ENCODE results near the gene PSMD7.
A peak's percentile ranks its signal among the peaks of the same experiment; 100 is the strongest.

Gene PSMD7

GRCh38 chr16:74296432-74297144 lies at the start of gene PSMD7:
Gene PSMD7, plus strand, starts transcription at chr16:74296814. Its CDS starts 101 bp downstream, at chr16:74296915.
- Histone ChIP-seq H4K20me1 (peaks cover 35% of the 10 kb centered on the region), H3K27ac (peak within 1 kb of the TSS; percentile 96), H3K4me3 (peak within 1 kb of the TSS; percentile 92), H3K9me3 (peaks cover 7% of the 10 kb centered on the region), H3K27me3 (no peaks in the 10 kb centered on the region), H3K9ac (peak within 1 kb of the TSS; percentile 95), H3K4me1 (peaks cover 31% of the 10 kb centered on the region), H3K36me3 (peaks cover 34% of the 10 kb centered on the region), H3K4me2 (peak within 1 kb of the TSS; percentile 97)
- TF ChIP-seq Cebpa-rat (IDR thresholded peaks at IDR 0.05) = no peak

GRCh38 chr16:74249254-74249653 lies 47.4 kb upstream of the PSMD7 start:
- Histone ChIP-seq H3K4me2 (no peak overlapping the region), H3K9me3 (no peaks in the 10 kb centered on the region), H3K4me3 (no peak overlapping the region), H3K27me3 (no peaks in the 10 kb centered on the region), H3K27ac (no peak overlapping the region), H4K20me1 (no peaks in the 10 kb centered on the region), H3K4me1 (no peaks in the 10 kb centered on the region), H3K9ac (no peak overlapping the region), H3K36me3 (no peaks in the 10 kb centered on the region)
- TF ChIP-seq Cebpa-rat (IDR thresholded peaks at IDR 0.05) = no peak

DNA sequence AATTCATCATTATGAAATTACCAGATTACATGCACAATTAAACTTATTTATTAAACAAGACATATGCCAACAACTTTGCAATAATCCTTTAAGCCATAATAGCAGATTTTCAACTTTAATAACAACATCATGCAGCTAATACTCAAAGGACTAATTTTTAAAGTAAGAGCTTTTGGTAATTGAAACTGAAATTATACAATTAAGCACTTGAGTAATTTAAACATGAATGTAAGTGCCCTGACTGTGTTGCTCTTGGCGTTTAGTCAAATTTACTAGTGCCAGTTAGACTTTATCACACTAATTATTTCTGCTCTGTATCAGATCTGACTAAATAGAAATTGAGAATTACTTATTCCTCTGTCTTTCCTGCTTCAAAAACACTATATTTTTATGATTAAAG lies 46.8 kb upstream of the PSMD7 start:
- Histone ChIP-seq H3K9ac (no peak overlapping the region), H3K9me3 (no peaks in the 10 kb centered on the region), H3K36me3 (no peaks in the 10 kb centered on the region), H3K4me3 (no peak overlapping the region), H3K4me2 (no peak overlapping the region), H4K20me1 (no peaks in the 10 kb centered on the region), H3K27me3 (no peaks in the 10 kb centered on the region), H3K4me1 (no peaks in the 10 kb centered on the region), H3K27ac (no peak overlapping the region)
- TF ChIP-seq Cebpa-rat (IDR thresholded peaks at IDR 0.05) = no peak

GRCh38 chr16:74252329-74252728 lies 44.3 kb upstream of the PSMD7 start:
- no peak overlapping the region for H3K4me2 ChIP-seq
- H3K9me3 ChIP-seq = no peaks in the 10 kb centered on the region
- H3K4me1 ChIP-seq = no peaks in the 10 kb centered on the region
- H3K9ac ChIP-seq = no peak overlapping the region
- H3K27ac ChIP-seq = no peak overlapping the region
- H4K20me1 ChIP-seq = no peaks in the 10 kb centered on the region
- H3K27me3 ChIP-seq = no peaks in the 10 kb centered on the region
- H3K4me3 ChIP-seq = no peak overlapping the region
- TF ChIP-seq Cebpa-rat (IDR thresholded peaks at IDR 0.05) = no peak
- no peaks in the 10 kb centered on the region for H3K36me3 ChIP-seq

DNA sequence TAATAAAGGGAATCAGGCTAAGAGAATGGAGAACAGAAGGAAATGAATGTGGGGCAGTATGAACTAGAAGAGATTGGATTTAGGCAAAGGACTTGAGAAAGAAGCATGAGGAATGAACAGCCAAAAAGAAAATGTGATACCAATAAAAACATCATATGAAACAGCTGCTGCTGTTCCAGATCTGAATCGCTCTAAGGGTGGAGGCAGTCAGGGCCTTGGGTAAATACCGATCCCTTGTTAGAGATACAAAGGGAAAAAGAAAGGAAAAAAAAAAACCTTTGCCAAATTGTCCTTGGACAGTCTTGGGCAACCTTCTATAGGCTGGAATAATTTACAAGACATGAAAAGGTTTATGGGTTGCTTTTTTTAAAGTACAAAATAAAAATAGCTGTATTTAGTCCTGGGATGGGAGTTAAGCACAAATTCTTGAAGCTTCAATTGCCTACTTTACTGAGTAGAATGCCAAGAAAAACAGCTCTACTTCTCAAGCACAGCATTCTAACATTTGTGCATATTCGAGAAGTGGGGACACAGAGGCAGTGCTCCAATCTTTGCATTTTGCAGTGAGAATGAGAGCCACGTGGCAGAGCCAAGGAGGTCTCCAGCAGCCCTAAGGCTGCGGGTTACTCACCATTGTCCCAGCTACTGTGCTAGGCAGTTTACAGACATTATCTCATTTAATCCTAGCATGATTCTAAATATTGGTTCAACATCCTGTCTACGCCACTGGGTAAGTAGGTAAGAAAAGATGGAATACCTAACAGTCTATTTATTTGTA lies 43.3 kb upstream of the PSMD7 start:
- H3K4me3 ChIP-seq = no peak overlapping the region
- H3K36me3 ChIP-seq = no peaks in the 10 kb centered on the region
- H3K9me3 ChIP-seq = no peaks in the 10 kb centered on the region
- no peak for TF ChIP-seq Cebpa-rat (IDR thresholded peaks at IDR 0.05)
- H3K27ac ChIP-seq = no peak overlapping the region
- no peaks in the 10 kb centered on the region for H4K20me1 ChIP-seq
- no peak overlapping the region for H3K9ac ChIP-seq
- H3K4me2 ChIP-seq = no peak overlapping the region
- H3K27me3 ChIP-seq = no peaks in the 10 kb centered on the region
- no peaks in the 10 kb centered on the region for H3K4me1 ChIP-seq

DNA sequence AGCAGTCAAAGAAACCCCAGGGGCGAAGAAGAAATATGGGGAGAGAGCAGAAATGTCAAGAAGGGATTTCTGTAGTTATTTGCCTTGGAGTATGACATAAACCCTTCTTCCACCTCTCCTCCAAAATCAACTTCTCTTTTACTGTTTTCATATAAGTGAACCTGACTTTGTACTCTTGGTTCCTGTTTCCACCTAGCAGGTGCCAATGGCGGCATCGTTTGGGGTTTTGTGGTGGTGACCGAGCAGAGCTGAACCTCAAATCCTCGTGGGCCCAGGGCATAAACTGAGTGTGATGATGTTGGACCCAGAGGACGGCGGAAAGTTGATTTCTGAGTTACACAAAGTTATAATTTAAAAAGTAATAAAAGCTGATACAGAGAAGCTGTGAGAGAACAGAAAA lies 39.6 kb upstream of the PSMD7 start:
- H3K27ac ChIP-seq = no peak overlapping the region
- H3K4me1 ChIP-seq = no peaks in the 10 kb centered on the region
- TF ChIP-seq Cebpa-rat (IDR thresholded peaks at IDR 0.05) = no peak
- H3K9ac ChIP-seq = no peak overlapping the region
- H3K36me3 ChIP-seq = no peaks in the 10 kb centered on the region
- no peaks in the 10 kb centered on the region for H3K27me3 ChIP-seq
- H3K9me3 ChIP-seq = no peaks in the 10 kb centered on the region
- H3K4me3 ChIP-seq = no peak overlapping the region
- no peaks in the 10 kb centered on the region for H4K20me1 ChIP-seq
- no peak overlapping the region for H3K4me2 ChIP-seq

DNA sequence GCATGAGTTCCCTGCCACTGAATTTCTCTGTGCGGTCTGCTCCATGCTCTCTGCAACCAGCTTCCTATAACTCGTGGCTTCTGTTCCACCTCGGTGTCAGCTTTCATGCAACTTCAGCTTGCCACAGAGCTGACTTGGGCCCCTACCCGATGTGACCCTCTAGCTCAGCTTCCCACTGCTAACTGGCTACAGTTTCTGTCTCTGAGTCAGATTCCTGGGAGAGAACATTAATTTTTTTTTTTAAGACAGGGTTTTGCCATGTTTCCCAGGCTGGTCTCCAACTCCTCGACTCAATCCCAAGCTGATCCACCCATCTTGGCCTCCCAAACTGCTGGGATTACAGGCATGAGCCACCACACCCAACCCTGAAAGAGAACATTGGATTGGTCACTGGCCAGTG lies 35.5 kb upstream of the PSMD7 start:
- H3K4me3 ChIP-seq = no peak overlapping the region
- H3K9ac ChIP-seq = no peak overlapping the region
- H3K27me3 ChIP-seq = no peaks in the 10 kb centered on the region
- H3K9me3 ChIP-seq = no peaks in the 10 kb centered on the region
- no peaks in the 10 kb centered on the region for H3K36me3 ChIP-seq
- no peak overlapping the region for H3K4me2 ChIP-seq
- no peak for TF ChIP-seq Cebpa-rat (IDR thresholded peaks at IDR 0.05)
- no peaks in the 10 kb centered on the region for H4K20me1 ChIP-seq
- no peak overlapping the region for H3K27ac ChIP-seq
- H3K4me1 ChIP-seq = no peaks in the 10 kb centered on the region

DNA sequence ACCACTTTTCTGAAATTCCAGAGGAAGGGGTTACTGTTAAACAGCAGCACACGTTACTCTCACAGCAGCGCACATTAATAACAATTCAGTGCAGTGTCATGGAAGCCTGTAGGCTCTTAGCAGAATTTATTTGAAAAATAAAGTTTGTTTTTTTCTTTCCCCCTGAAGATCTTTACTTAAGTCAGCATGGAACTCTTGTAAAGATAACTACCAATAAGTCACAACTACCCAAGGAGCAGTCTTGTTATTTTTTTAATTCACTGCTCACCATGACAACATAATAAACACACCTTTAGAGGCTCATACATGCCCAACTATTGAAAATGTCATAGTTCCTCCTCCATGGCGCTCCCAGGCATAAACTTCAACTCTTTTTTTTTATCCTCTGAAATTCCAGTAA lies 31.8 kb upstream of the PSMD7 start:
- Histone ChIP-seq H3K36me3 (no peaks in the 10 kb centered on the region), H4K20me1 (no peaks in the 10 kb centered on the region), H3K4me2 (no peak overlapping the region), H3K4me1 (no peaks in the 10 kb centered on the region), H3K27me3 (no peaks in the 10 kb centered on the region), H3K9ac (no peak overlapping the region), H3K4me3 (no peak overlapping the region), H3K27ac (no peak overlapping the region), H3K9me3 (no peaks in the 10 kb centered on the region)
- no peak for TF ChIP-seq Cebpa-rat (IDR thresholded peaks at IDR 0.05)

DNA sequence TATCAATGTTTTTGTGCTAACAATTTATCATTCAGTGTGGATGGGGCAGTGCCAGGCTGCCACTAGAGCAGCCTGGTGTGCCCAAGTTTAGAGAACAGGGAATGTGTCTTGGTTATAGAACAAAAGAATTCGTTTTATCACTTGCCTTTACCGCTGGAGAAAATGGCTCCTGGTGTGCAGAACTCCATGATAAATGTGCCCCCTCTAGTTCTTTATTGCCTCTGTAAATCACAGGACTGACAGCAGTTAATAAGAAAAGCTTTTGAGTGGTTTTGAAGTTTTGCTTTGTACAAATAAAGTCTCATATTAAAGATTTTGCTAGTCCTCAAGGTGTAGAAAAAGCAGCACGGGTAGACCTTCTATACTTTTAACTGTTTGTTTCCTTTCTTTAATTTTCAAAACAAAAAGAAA lies 28.2 kb upstream of the PSMD7 start:
- Histone ChIP-seq H3K4me3 (no peak overlapping the region), H3K27me3 (no peaks in the 10 kb centered on the region), H4K20me1 (no peaks in the 10 kb centered on the region), H3K9me3 (peaks cover 9% of the 10 kb centered on the region), H3K9ac (no peak overlapping the region), H3K4me2 (no peak overlapping the region), H3K27ac (no peak overlapping the region), H3K36me3 (no peaks in the 10 kb centered on the region), H3K4me1 (no peaks in the 10 kb centered on the region)
- TF ChIP-seq Cebpa-rat (IDR thresholded peaks at IDR 0.05) = no peak

- Histone ChIP-seq H3K4me3 (no peak overlapping the region), H3K4me1 (no peaks in the 10 kb centered on the region), H3K36me3 (no peaks in the 10 kb centered on the region), H3K4me2 (no peak overlapping the region), H3K9ac (no peak overlapping the region), H4K20me1 (no peaks in the 10 kb centered on the region), H3K27ac (no peak overlapping the region), H3K27me3 (no peaks in the 10 kb centered on the region), H3K9me3 (peaks cover 9% of the 10 kb centered on the region)
- TF ChIP-seq Cebpa-rat (IDR thresholded peaks at IDR 0.05) = no peak
Measured at GRCh38 chr16:74271872-74272271, 24.7 kb upstream of the PSMD7 start.
